GM12878 (cell line): ENCODE data around the gene HSPB1. TPM values are rescaled to one million over a fixed set of nuclear protein-coding genes. Genes with fewer than 3 reads are reported as not detected.

Source experiments
- ATAC-seq: fragments of 200-7000 bp; cut with Tn5 transposase; 3 replicates; pipeline ENCODE4 v1.9.1; 2020; ENCODE audit warnings: mild to moderate bottlenecking, moderate library complexity
- Bru-seq: library from RNA; stranded (reverse); fragments of 400-500 nt; gene quantifications from one replicate; lab custom pipeline; 2021; lab: Mats Ljungman, UMichigan
- BruChase-seq, 2 experiments: library from RNA; stranded (reverse); fragments of 400-500 nt; gene quantifications; one replicate each; lab custom pipeline; 2021; lab: Mats Ljungman, UMichigan
- BruUV-seq: library from RNA; stranded (reverse); fragments of 400-500 nt; replicated peaks from 2 replicates; lab custom pipeline; 2021; lab: Mats Ljungman, UMichigan
- CTCF ChIA-PET: fragments of 300-600 bp; sonication (Branson Sonifier 250); formaldehyde crosslinking; extraction: SDS; loops from one replicate; lab custom pipeline; 2021; ENCODE audit warnings: inconsistent platforms; lab: Yijun Ruan, JAX
- POLR2A ChIA-PET: fragments of 350-600 bp; formaldehyde crosslinking; extraction: SDS; loops from one replicate; lab custom pipeline; 2021; ENCODE audit warnings: inconsistent platforms; lab: Charles Lee
- RAD21 ChIA-PET: fragments of 300-600 bp; sonication (Branson Sonifier 250); formaldehyde crosslinking; loops from one replicate; lab custom pipeline; 2023; ENCODE audit warnings: antibody characterized with exemption; ENCODE audit not compliant: unreplicated experiment; lab: Charles Lee
- SMC1A ChIA-PET: fragments of 300-600 bp; sonication (Branson Sonifier 250); formaldehyde crosslinking; loops from one replicate; lab custom pipeline; 2023; ENCODE audit not compliant: unreplicated experiment, uncharacterized antibody; lab: Charles Lee
- DNase-seq: peaks from one replicate; pipeline ENCODE4 v3.0.0-alpha.2; 2011; ENCODE audit warnings: low read depth, low spot score
- FAIRE-seq: peaks from 3 replicates; lab custom pipeline; 2011; peaks lifted over from hg19 to GRCh38; lab: Jason Lieb, UNC
- H2AFZ ChIP-seq: 2 replicates; pipeline ENCODE4 v1.6.0; 2011; ENCODE audit warnings: low read depth, low read length, control low read depth; ENCODE audit not compliant: control insufficient read depth
- H3K27ac ChIP-seq: 2 replicates; pipeline ENCODE4 v1.5.1; 2011; ENCODE audit warnings: control low read depth; ENCODE audit not compliant: control insufficient read depth, insufficient read depth
- H3K27me3 ChIP-seq, 2 experiments: replicated peaks in 1 of 2; 2 replicates each; pipeline versions ENCODE4 v1.6.0 to v1.6.1; 2011; ENCODE audit warnings: low read length in 1 of 2; ENCODE audit not compliant: control insufficient read depth in 2 of 2, insufficient read depth in 2 of 2
- H3K36me3 ChIP-seq, 2 experiments: 2 replicates each; pipeline ENCODE4 v1.5.1; 2011; ENCODE audit warnings: low read length in 1 of 2; ENCODE audit not compliant: control insufficient read depth in 2 of 2, insufficient read depth in 2 of 2
- H3K4me1 ChIP-seq: 2 replicates; pipeline ENCODE4 v1.6.1; 2011; ENCODE audit warnings: mild to moderate bottlenecking, low read length, moderate library complexity, mixed read lengths; ENCODE audit not compliant: control insufficient read depth, insufficient read depth
- H3K4me2 ChIP-seq: 2 replicates; pipeline ENCODE4 v1.6.0; 2011; ENCODE audit warnings: control low read depth; ENCODE audit not compliant: control insufficient read depth, insufficient read depth
- H3K4me3 ChIP-seq: fragments of 200-600 bp; sonication (generic); 2 replicates; pipeline ENCODE4 v1.5.1; 2016
- H3K79me2 ChIP-seq: 2 replicates; pipeline ENCODE4 v1.6.0; 2011; ENCODE audit warnings: low read length; ENCODE audit not compliant: control insufficient read depth, insufficient read depth
- H3K9ac ChIP-seq: 2 replicates; pipeline ENCODE4 v1.8.0; 2011; ENCODE audit warnings: low read length, control low read depth, mixed read lengths; ENCODE audit not compliant: control insufficient read depth, insufficient read depth
- H3K9me3 ChIP-seq: replicated peaks from 3 replicates; pipeline ENCODE4 v1.5.1; 2011; ENCODE audit warnings: mild to moderate bottlenecking, low read length; ENCODE audit not compliant: control insufficient read depth, insufficient read depth
- H4K20me1 ChIP-seq: 2 replicates; pipeline ENCODE4 v1.6.0; 2011; ENCODE audit not compliant: control insufficient read depth, insufficient read depth
- BHLHE40 ChIP-seq, 2 experiments: fragments of 450-650 bp in 1 of 2; IDR thresholded peaks; 2 replicates each; pipeline ENCODE4 v1.6.1; 2011 to 2017; ENCODE audit warnings: low read depth in 2 of 2, borderline replicate concordance in 1 of 2, improper control_type of control experiment in 1 of 2, low read length in 1 of 2, mild to moderate bottlenecking in 1 of 2
- CHD4 ChIP-seq: fragments of 200-600 bp; sonication (generic); IDR thresholded peaks from 2 replicates; pipeline ENCODE4 v1.6.1; 2016; ENCODE audit warnings: mild to moderate bottlenecking
- CREM ChIP-seq: IDR thresholded peaks from 2 replicates; pipeline ENCODE4 v1.6.1; 2014; ENCODE audit warnings: antibody characterized with exemption, low read depth
- E4F1 ChIP-seq: fragments of 450-650 bp; IDR thresholded peaks from 2 replicates; pipeline ENCODE4 v1.6.1; 2018; ENCODE audit warnings: borderline replicate concordance, mild to moderate bottlenecking; ENCODE audit not compliant: partially characterized antibody
- FOS ChIP-seq: IDR thresholded peaks from 3 replicates; pipeline ENCODE4 v1.6.1; 2011; ENCODE audit warnings: borderline replicate concordance; ENCODE audit not compliant: insufficient read length; ENCODE audit errors: extremely low read depth
- GABPA ChIP-seq: IDR thresholded peaks from 2 replicates; pipeline ENCODE4 v1.6.1; 2014; ENCODE audit warnings: antibody characterized with exemption, low read depth, mild to moderate bottlenecking, inconsistent platforms
- KDM1A ChIP-seq: fragments of 200-600 bp; sonication (generic); IDR thresholded peaks from 2 replicates; pipeline ENCODE4 v1.6.1; 2016; ENCODE audit warnings: borderline replicate concordance
- LARP7 ChIP-seq: fragments of 450-650 bp; IDR thresholded peaks from 2 replicates; pipeline ENCODE4 v1.6.1; 2017; ENCODE audit warnings: mild to moderate bottlenecking
- MXI1 ChIP-seq: fragments of 150-350 bp; IDR thresholded peaks from 2 replicates; pipeline ENCODE4 v1.6.1; 2011; ENCODE audit warnings: low read depth, mild to moderate bottlenecking, inconsistent platforms, low read length, improper control_type of control experiment
- NBN ChIP-seq: fragments of 450-650 bp; IDR thresholded peaks from 2 replicates; pipeline ENCODE4 v1.6.1; 2016
- RAD51 ChIP-seq: fragments of 450-650 bp; IDR thresholded peaks from 2 replicates; pipeline ENCODE4 v1.6.1; 2016; ENCODE audit warnings: moderate library complexity, mild to moderate bottlenecking, inconsistent platforms
- RUNX3 ChIP-seq: IDR thresholded peaks from 2 replicates; pipeline ENCODE4 v1.6.1; 2012; ENCODE audit warnings: low read length, inconsistent platforms
- STAT1 ChIP-seq: fragments of 450-650 bp; conservative IDR thresholded peaks from 2 replicates; pipeline ENCODE4 v1.6.1; 2014; ENCODE audit warnings: antibody characterized with exemption, mild to moderate bottlenecking
- TBL1XR1 ChIP-seq: IDR thresholded peaks from 2 replicates; pipeline ENCODE4 v1.6.1; 2012; ENCODE audit warnings: low read depth, low read length, improper control_type of control experiment
- TCF3 ChIP-seq: IDR thresholded peaks from 2 replicates; pipeline ENCODE4 v1.6.1; 2012; ENCODE audit warnings: low read depth, mild to moderate bottlenecking, low read length, borderline replicate concordance; ENCODE audit not compliant: insufficient read depth
- ZNF24 ChIP-seq: fragments of 450-650 bp; IDR thresholded peaks from 2 replicates; pipeline ENCODE4 v1.6.1; 2017; ENCODE audit warnings: antibody characterized with exemption, mild to moderate bottlenecking
- ZNF384 ChIP-seq: IDR thresholded peaks from 2 replicates; pipeline ENCODE4 v1.6.1; 2012; ENCODE audit warnings: low read depth, mild to moderate bottlenecking, low read length, improper control_type of control experiment, borderline replicate concordance
- WGBS: methylation state at CpG from one replicate; pipeline ENCODE4 v1.1.6; 2016; ENCODE audit warnings: low lambda C conversion rate; ENCODE audit not compliant: insufficient replicate concordance, insufficient coverage; ENCODE audit errors: missing lambda C conversion rate; 5-methylcytosine and 5-hydroxymethylcytosine counted together
- in situ Hi-C: fragments of 300-500 bp; cut with MboI; formaldehyde crosslinking; loops from 9 replicates; pipeline ENCODE4 v1.14.3; 2018; ENCODE audit warnings: mixed read lengths
- intact Hi-C: fragments of 100-400 bp; cut with micrococcal nuclease; formaldehyde crosslinking; loops from one replicate; pipeline ENCODE4 v1.14.2; 2022; ENCODE audit not compliant: unreplicated experiment
- long read RNA-seq, 2 experiments: library from polyadenylated mRNA; unstranded; transcript quantifications; one replicate each; pipeline ENCODE4 v2.0.0, GENCODE V29; 2019 to 2020
- polyA minus RNA-seq, 3 experiments: library from RNA; depleted of rRNA, polyadenylated mRNA; stranded (reverse); fragments of >200 nt; gene quantifications; 2 replicates each; pipeline ENCODE4 v1.2.3, GENCODE V29; 2011
- polyA plus RNA-seq, 11 experiments: library from polyadenylated mRNA; depleted of rRNA in 4 of 11; unstranded in 6 of 11; stranded (reverse) in 5 of 11; fragments of >200 nt; fragmentation: Nextera tagmentation in 4 of 11; fragmentation: Illumina TruSeq in 1 of 11; extraction: Ambion mirVana in 4 of 11; extraction: Trizol in 1 of 11; gene quantifications; 1 replicate in 1 of 11; 2 replicates in 10 of 11; pipeline versions ENCODE4 v1.2.1 to v1.2.3, GENCODE V29; 2011 to 2016; ENCODE audit warnings: inconsistent platforms in 2 of 11, missing spikeins in 2 of 11, low read depth in 1 of 11
- total RNA-seq, 4 experiments: library from RNA; depleted of rRNA in 3 of 4; stranded (reverse); fragments of >200 nt in 3 of 4; fragmentation: Illumina TruSeq in 1 of 4; extraction: Trizol in 1 of 4; gene quantifications; 2 replicates each; pipeline versions ENCODE4 v1.2.1 to v1.2.3, GENCODE V29; 2013 to 2021

The HSPB1 gene
- total RNA-seq (2013; cell fraction: nucleolus; rRNA removed) = 21.2 and 22.1 TPM in 2 replicates
- total RNA-seq (2014; rRNA removed) = 31.9 and 47.8 TPM in 2 replicates
- total RNA-seq (2014; rRNA removed; fragmentation: Illumina TruSeq; extraction: Trizol) = 35.4 and 41.2 TPM in 2 replicates
- total RNA-seq (2021) = 181 and 189 TPM in 2 replicates
- polyA plus RNA-seq (2011; ENCODE audit: low read depth) = 50.0 TPM
- polyA plus RNA-seq (2011; rRNA removed) = 10.4 and 67.5 TPM in 2 replicates
- 139 and 153 TPM in 2 replicates for polyA plus RNA-seq (2011; cell fraction: cytosol; rRNA removed)
- 127 and 155 TPM in 2 replicates for polyA plus RNA-seq (2011; cell fraction: nucleus; rRNA removed)
- polyA plus RNA-seq (2012) = 172 and 210 TPM in 2 replicates
- polyA plus RNA-seq (2014; fragmentation: Illumina TruSeq; extraction: Trizol) = 1.4 and 41.6 TPM in 2 replicates
- polyA plus RNA-seq (2014; fragmentation: Nextera tagmentation; extraction: Ambion mirVana) = 10 to 100 TPM; 13.7 to 56.5 TPM
- polyA plus RNA-seq (2014; rRNA removed) = 134 and 182 TPM in 2 replicates
- polyA plus RNA-seq (2016; fragmentation: Nextera tagmentation; extraction: Ambion mirVana) = 100 to 1,000 TPM; 279 to 297 TPM
- polyA minus RNA-seq (2011; rRNA and poly(A)+ RNA removed) = 15.6 and 24.8 TPM in 2 replicates
- 42.6 and 53.3 TPM in 2 replicates for polyA minus RNA-seq (2011; cell fraction: cytosol; rRNA and poly(A)+ RNA removed)
- polyA minus RNA-seq (2011; cell fraction: nucleus; rRNA and poly(A)+ RNA removed) = 21.4 and 37.5 TPM in 2 replicates
- percentile 85 among the genes with signal in this experiment for Bru-seq, nascent RNA
- percentile 95 among the genes with signal in this experiment for BruChase-seq, experiment 1, labeled RNA remaining after a 6-hour chase
- BruChase-seq, experiment 2, labeled RNA remaining after a 2-hour chase = percentile 87 among the genes with signal in this experiment
- long read RNA-seq, experiment 1, transcript HSPB1-203 (2 exons, 1,455 nt) = minor isoform, 14 of 82 reads
- long read RNA-seq, experiment 1, transcript HSPB1-201 (3 exons, 909 nt) = major isoform, 68 of 82 reads
- long read RNA-seq, experiment 1, partial matches to known transcripts = 0 of 82 reads
- long read RNA-seq, experiment 1, other reads (novel, unspliced or antisense) = 0 of 82 reads
- long read RNA-seq, experiment 2, partial matches to known transcripts = 2 of 6 reads
- long read RNA-seq, experiment 2, other reads (novel, unspliced or antisense) = 0 of 6 reads

GRCh38 chr7:76302347-76303201 lies at the start of gene HSPB1:
HSPB1 (plus strand) TSS chr7:76302673; CDS start chr7:76302713, 40 bp downstream.
- CTCF ChIA-PET = interaction anchor here (1.1 to 4.1 kb wide), 4 partner anchors 11 to 13 kb away, joined by 4 to 25 read pairs (median 7); no protein-coding TSS in a partner anchor
- peak within 1 kb of the TSS; percentile 81 for H2AFZ ChIP-seq
- peak; percentile 84 for ATAC-seq
- no peak; the same call in 1 of the 2 replicates for TF ChIP-seq STAT1
- 0 out of 2 replicates have a peak, but pooled peaks have one; percentile 52 for TF ChIP-seq NBN
- TF ChIP-seq RUNX3 = peak; percentile 45
- TF ChIP-seq GABPA = no peak
- TF ChIP-seq RAD51 = no peak
- TF ChIP-seq TCF3 = peak; percentile 24; the same call in 1 of the 2 replicates
- no peak for TF ChIP-seq ZNF24
- TF ChIP-seq MXI1 = peak; percentile 49
- TF ChIP-seq ZNF384 = no peak
- TF ChIP-seq LARP7 = peak; percentile 88
- TF ChIP-seq CREM = peak; percentile 25; the same call in 1 of the 2 replicates
- no peak; the same call in none of the 2 replicates for TF ChIP-seq TBL1XR1
- no peak for TF ChIP-seq FOS
- TF ChIP-seq CHD4 = no peak
- TF ChIP-seq BHLHE40 (IDR thresholded peaks at IDR 0.05; ENCODE audit: borderline replicate concordance in 1 of 2, low read depth in 2 of 2, low read length in 1 of 2) = peak in 1 of 2 experiments; percentile 25; a peak in 1 of 4 replicates
- TF ChIP-seq KDM1A = no peak
- no peak for TF ChIP-seq E4F1

More at GRCh38 chr7:76302347-76303201, at the start of gene HSPB1:
- WGBS = 1% methylated on average over 63 of the region's 75 CpGs
- H3K9me3 ChIP-seq = no peaks in the 10 kb centered on the region
- no peaks in the 10 kb centered on the region for H4K20me1 ChIP-seq
- ChIA-PET RAD21 (interaction anchor here (0.9 to 2.4 kb wide), 4 partner anchors 11 to 17 kb away, joined by 3 to 11 read pairs (median 5); no protein-coding TSS in a partner anchor), SMC1A (interaction anchor here (0.9 to 2.0 kb wide), 4 partner anchors 10 to 16 kb away, joined by 4 to 9 read pairs (median 6); no protein-coding TSS in a partner anchor), POLR2A (interaction anchor here (1.0 to 2.1 kb wide), 6 partner anchors 10 to 57 kb away, joined by 3 to 11 read pairs (median 4); partner anchors contain the start of gene YWHAG)
- peaks cover 3% of the 10 kb centered on the region for H3K4me1 ChIP-seq
- in situ Hi-C loops (no loop called here), intact Hi-C loops (no loop called here)
- H3K36me3 ChIP-seq = no peaks in the 10 kb centered on the region; a peak in 1 of 4 replicates
- BruUV-seq = TSS peak; percentile 89
- H3K4me2 ChIP-seq = peak within 1 kb of the TSS; percentile 86
- H3K27me3 ChIP-seq = no peaks in the 10 kb centered on the region
- H3K27ac ChIP-seq = peak within 1 kb of the TSS; percentile 54; the same call in 1 of the 2 replicates
- FAIRE-seq = peak; percentile 78
- DNase-seq = peak; percentile 60
- H3K9ac ChIP-seq = peak within 1 kb of the TSS; percentile 75
- H3K4me3 ChIP-seq = peak within 1 kb of the TSS; percentile 95
- H3K79me2 ChIP-seq = peaks cover 1% of the 10 kb centered on the region; the same call in 1 of the 2 replicates
